SU-DHL-6 (cell line): ENCODE data around the gene DNMT1.

Source experiments
- EZH2phosphoT487 ChIP-seq: fragments of 200-600 bp; sonication (generic), shearing (Covaris generic); conservative IDR thresholded peaks from 2 replicates; pipeline ENCODE4 v1.6.1; 2018; ENCODE audit warnings: mild to moderate bottlenecking, antibody characterized with exemption, low read length, moderate library complexity, mixed read lengths
- TF ChIP-seq, protein P1 (sequence below): fragments of 200-600 bp; sonication (generic); IDR thresholded peaks from one replicate; pipeline ENCODE4 v1.5.1; 2017; ENCODE audit warnings: antibody characterized with exemption, mild to moderate bottlenecking, low read length, moderate library complexity; ENCODE audit not compliant: insufficient read depth, poor library complexity, severe bottlenecking

DNA sequence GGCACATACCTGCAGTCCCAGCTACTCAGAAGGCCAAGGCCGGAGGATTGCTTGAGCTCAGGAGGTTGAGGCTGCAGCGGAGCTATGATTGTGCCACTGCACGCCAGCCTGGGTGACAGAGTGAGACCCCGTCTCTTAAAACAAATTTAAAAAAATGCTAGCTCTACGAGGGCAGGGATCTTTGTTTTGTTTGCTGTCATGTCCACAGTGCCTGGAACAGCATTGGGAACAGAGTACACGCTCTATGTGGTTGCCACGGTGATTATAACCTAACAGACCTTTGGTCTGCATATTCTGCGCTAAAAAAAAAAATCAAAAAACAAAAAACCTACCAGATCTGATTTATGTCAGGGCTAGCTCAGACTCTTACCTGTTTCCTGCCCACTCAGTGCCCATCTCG is 110.8 kb downstream of the DNMT1 start:
- TF ChIP-seq, protein P1, sequence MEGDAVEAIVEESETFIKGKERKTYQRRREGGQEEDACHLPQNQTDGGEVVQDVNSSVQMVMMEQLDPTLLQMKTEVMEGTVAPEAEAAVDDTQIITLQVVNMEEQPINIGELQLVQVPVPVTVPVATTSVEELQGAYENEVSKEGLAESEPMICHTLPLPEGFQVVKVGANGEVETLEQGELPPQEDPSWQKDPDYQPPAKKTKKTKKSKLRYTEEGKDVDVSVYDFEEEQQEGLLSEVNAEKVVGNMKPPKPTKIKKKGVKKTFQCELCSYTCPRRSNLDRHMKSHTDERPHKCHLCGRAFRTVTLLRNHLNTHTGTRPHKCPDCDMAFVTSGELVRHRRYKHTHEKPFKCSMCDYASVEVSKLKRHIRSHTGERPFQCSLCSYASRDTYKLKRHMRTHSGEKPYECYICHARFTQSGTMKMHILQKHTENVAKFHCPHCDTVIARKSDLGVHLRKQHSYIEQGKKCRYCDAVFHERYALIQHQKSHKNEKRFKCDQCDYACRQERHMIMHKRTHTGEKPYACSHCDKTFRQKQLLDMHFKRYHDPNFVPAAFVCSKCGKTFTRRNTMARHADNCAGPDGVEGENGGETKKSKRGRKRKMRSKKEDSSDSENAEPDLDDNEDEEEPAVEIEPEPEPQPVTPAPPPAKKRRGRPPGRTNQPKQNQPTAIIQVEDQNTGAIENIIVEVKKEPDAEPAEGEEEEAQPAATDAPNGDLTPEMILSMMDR: no peak
- TF ChIP-seq EZH2phosphoT487: no peak
